Activated T-cell treated with anti-CD3 and anti-CD28 coated beads, Interleukin-2, amount 50 U/mL, for 48 hours (primary cell): ENCODE results near the gene KRTAP19-8.

ENCODE experiments used
- DNase-seq, 2 experiments: peaks; one replicate each; pipeline ENCODE4 v3.0.0-alpha.2; 2020

KRTAP19-8 gene

DNA sequence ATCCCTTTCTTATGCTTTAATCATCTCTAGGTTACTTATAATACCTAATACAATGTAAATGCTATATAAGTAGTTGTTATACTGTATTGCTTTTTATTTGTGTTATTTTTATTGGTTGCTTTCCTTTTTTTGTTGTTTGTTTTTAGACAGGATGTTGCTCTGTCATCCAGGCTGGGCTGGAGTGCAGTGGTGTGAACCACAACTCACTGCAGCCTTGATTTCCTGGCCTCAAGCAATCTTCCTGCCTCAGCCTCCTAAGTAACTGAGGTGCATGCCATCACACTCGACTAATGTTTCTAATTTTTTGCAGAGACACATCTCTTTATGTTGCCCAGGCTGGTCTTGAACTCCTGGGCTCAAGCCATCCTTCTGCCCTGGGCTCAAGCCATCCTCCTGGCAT, 26.9 kb downstream of the KRTAP19-8 start:
- DNase-seq: no peak

GRCh38 chr21:31008355-31008754, 29.9 kb downstream of the KRTAP19-8 start:
- DNase-seq: no peak

- DNase-seq: no peak
These were observed 33.3 kb downstream of the KRTAP19-8 start for GRCh38 chr21:31005019-31005418.

DNA sequence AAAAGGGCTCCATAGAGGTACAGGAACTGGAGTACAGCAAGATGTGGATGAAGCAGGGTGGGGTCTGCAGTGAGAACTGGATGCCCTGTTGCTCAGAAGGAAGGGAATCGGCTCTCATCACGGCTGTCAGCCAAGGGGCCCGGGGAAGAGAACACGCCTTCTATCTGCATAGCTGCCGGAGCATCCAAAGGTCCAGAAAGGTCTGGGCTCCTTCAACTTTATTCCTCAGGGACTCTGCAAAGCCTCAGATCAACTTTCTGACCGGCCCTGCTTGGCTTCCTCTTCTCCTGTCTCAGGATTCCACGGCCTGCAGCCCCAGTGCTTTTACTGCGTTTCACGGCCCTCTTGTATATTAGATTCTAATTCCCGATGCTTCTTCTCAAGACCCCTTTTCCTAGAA, 34.8 kb downstream of the KRTAP19-8 start:
- DNase-seq: no peak

DNA sequence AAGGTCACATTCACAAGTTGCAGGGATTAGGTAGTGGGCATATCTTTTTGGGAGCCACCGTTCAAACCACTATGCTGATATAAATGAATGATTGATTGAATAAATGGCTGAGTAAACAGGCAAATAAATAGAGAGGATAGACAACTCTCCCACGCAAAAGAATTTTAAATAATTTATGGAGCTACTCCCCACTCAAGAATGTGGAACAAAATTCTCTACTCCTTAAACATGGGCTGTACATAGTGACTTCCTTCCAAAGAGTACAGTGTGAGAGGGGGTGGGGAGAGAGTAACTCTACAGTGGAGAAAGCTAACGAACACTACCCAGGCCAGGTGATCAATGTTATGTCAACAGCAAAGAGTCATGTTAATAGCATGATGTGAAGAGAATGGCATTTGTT, 40.7 kb downstream of the KRTAP19-8 start:
- DNase-seq: no peak

GRCh38 chr21:30996728-30997127, 41.5 kb downstream of the KRTAP19-8 start:
- no peak for DNase-seq

- no peak for DNase-seq
These were observed 43.3 kb downstream of the KRTAP19-8 start for GRCh38 chr21:30994932-30995331.

DNA sequence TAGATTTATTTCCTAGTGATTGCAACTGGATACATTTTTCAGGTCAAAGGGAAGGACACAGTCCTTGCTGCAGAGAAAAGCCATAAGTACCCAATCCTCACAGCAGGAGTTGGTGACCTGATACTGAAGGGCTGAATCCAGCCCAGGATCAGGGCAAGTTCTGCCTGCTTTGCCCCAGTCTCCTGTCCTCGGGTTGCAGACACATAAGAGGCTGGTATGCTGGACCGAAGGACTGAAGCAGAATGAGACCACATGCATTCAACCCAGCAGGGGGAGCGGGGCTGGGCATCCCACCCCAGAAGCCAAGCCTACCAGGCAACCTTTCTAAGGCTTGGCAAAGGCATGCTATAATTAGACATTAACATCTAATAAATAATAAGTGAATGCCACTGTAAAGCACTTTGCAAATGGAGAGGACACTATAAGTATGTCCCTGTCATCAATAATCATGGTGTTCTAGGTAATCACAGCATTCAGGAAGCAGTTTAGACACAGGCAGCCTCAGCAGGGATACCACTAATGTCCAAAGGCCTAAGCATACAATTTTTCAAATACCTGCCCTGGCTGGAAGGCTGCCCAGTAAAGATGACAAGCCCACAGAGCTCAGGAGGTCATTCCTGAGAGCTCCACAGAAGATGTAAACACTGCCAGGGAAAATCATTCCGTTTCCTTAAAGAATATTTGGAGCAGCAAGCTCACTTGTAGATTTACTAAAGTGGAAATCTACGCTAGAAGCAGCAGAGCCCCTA, 47.6 kb downstream of the KRTAP19-8 start:
- no peak for DNase-seq

DNA sequence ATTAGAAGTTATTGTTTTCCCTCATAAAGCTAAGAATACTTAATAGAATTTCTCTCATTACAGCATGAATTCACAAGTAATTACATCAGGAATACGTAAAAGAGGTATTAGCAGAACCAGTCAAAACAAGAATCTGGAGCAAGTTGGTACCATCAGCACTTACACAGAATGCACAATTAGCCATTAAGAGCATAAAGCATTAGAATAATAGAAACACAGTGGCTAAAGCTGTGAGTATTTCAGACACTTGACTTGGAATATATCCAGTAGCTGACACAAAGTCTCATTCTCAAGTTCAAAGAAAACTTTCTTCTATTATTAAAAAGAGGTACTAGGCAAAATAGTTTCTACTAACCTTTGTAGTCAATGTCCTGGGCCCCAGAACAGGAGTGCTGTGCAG, 49.6 kb downstream of the KRTAP19-8 start:
- no peak for DNase-seq
